Tibial nerve (tissue), 4 donors: ENCODE measurements around the gene DIP2B. TPM values are rescaled to one million over a fixed set of nuclear protein-coding genes. Genes with fewer than 3 reads are reported as not detected.

ENCODE experiments used
- DNase-seq, 2 donors: peaks; one replicate each; pipeline ENCODE4 v3.0.0-alpha.2; 2019; ENCODE audit warnings: low spot score in 2 of 2
- H3K27ac ChIP-seq, 4 donors: fragments of 200-600 bp; sonication (generic) in 3 of 4; one replicate each; pipeline ENCODE4 v1.5.1; 2017 to 2019; ENCODE audit warnings: mild to moderate bottlenecking in 1 of 4
- H3K27me3 ChIP-seq, 2 donors: fragments of 200-600 bp; sonication (generic) in 1 of 2; one replicate each; pipeline versions ENCODE4 v1.5.1 to v1.6.0; 2017 to 2019
- H3K36me3 ChIP-seq, 3 donors: fragments of 200-600 bp; sonication (generic); one replicate each; pipeline ENCODE4 v1.5.1; 2018 to 2019
- H3K4me1 ChIP-seq, 4 donors: fragments of 200-600 bp; sonication (generic) in 3 of 4; one replicate each; pipeline ENCODE4 v1.5.1; 2017 to 2019
- H3K4me3 ChIP-seq, 4 donors: fragments of 200-600 bp; sonication (generic) in 3 of 4; one replicate each; pipeline ENCODE4 v1.5.1; 2017 to 2019; ENCODE audit warnings: mild to moderate bottlenecking in 1 of 4, moderate library complexity in 1 of 4
- H3K9me3 ChIP-seq, 4 donors: fragments of 200-600 bp; sonication (generic) in 3 of 4; one replicate each; pipeline ENCODE4 v1.5.1; 2017 to 2019
- CTCF ChIP-seq, 5 experiments: fragments of 200-600 bp in 3 of 5; fragments of 450-650 bp in 2 of 5; sonication (generic) in 3 of 5; IDR thresholded peaks; one replicate each; pipeline ENCODE4 v1.5.1; 2016 to 2019; ENCODE audit warnings: antibody characterized with exemption in 5 of 5, mild to moderate bottlenecking in 3 of 5, moderate library complexity in 2 of 5
- EP300 ChIP-seq, 2 donors: sonication (generic); formaldehyde crosslinking; IDR thresholded peaks; one replicate each; pipeline ENCODE4 v1.6.1; 2017; ENCODE audit warnings: antibody characterized with exemption in 2 of 2, mild to moderate bottlenecking in 1 of 2
- POLR2A ChIP-seq, 2 donors: fragments of 450-650 bp; IDR thresholded peaks; one replicate each; pipeline ENCODE4 v1.6.1; 2017; ENCODE audit warnings: antibody characterized with exemption in 2 of 2, mild to moderate bottlenecking in 2 of 2, moderate library complexity in 2 of 2
- WGBS, 2 donors: methylation state at CpG; one replicate each; pipeline ENCODE4 v1.1.5; 2018; 5-methylcytosine and 5-hydroxymethylcytosine counted together
- total RNA-seq, 4 donors: library from RNA; depleted of rRNA; stranded (reverse); fragments of >200 nt; gene quantifications; one replicate each; pipeline ENCODE4 v1.1.0, GENCODE V29; 2016

Gene DIP2B
- total RNA-seq, 4 donors from 2014 or later = 38.6 to 59.0 (median 44.8) TPM

DNA sequence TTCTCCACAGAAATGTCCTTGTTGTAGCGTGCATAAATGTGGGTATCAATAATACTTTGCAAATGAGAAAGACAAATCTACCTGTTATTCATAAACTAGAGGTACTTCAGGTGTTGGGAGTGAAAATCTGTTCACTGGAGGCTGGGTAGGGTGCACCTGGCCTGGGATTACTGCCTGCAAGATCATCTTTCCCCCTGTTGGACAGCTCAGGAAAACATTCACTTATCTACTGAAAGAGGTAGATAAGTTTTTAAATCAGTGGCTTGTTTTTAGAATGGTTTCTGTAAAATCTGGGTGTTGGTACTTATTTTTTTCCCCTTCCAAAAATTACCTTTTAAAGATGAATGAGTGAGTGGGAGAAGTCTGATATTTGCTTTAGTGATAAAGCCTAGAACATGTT lies 95.6 kb downstream of the DIP2B start:
- peak overlapping the region in 1 of 4 donors; percentile 33 for H3K27ac ChIP-seq
- H3K27me3 ChIP-seq = no peaks in the 10 kb centered on the region
- 89 to 91% methylated on average over 1 of the region's 1 CpG for WGBS, 2 donors
- no peaks in the 10 kb centered on the region for H3K36me3 ChIP-seq
- H3K4me1 ChIP-seq = peaks cover 0 to 48% (median 20%) of the 10 kb centered on the region in 4 donors
- DNase-seq = no peak
- no peak for TF ChIP-seq CTCF (IDR thresholded peaks at IDR 0.05)
- no peak for TF ChIP-seq EP300 (IDR thresholded peaks at IDR 0.05)
- TF ChIP-seq POLR2A (IDR thresholded peaks at IDR 0.05) = no peak
- H3K9me3 ChIP-seq = no peaks in the 10 kb centered on the region
- no peak overlapping the region for H3K4me3 ChIP-seq

- peak overlapping the region in 1 of 4 donors; percentile 56 for H3K27ac ChIP-seq
- peak; percentile 28 to 50 for DNase-seq
Measured at GRCh38 chr12:50603817-50604639, 99.2 kb downstream of the DIP2B start.

GRCh38 chr12:50604640-50604920 lies 99.8 kb downstream of the DIP2B start:
- Histone ChIP-seq H3K9me3 (no peaks in the 10 kb centered on the region), H3K27me3 (no peaks in the 10 kb centered on the region), H3K4me3 (no peak overlapping the region), H3K36me3 (peaks cover 0 to 5% (median 0%) of the 10 kb centered on the region in 3 donors), H3K4me1 (peaks cover 0 to 38% (median 28%) of the 10 kb centered on the region in 4 donors), H3K27ac (no peak overlapping the region)
- 97 to 100% methylated on average over 1 of the region's 1 CpG for WGBS, 2 donors
- TF ChIP-seq CTCF (IDR thresholded peaks at IDR 0.05) (no peak), POLR2A (IDR thresholded peaks at IDR 0.05) (no peak), EP300 (IDR thresholded peaks at IDR 0.05) (no peak)
- no peak for DNase-seq

More at GRCh38 chr12:50603817-50604639, 99.2 kb downstream of the DIP2B start:
- 44 to 46% methylated on average over 4 of the region's 4 CpGs for WGBS, 2 donors
- TF ChIP-seq POLR2A (IDR thresholded peaks at IDR 0.05) (no peak), EP300 (IDR thresholded peaks at IDR 0.05) (peak in 1 of 2 donors; percentile 34), CTCF (IDR thresholded peaks at IDR 0.05) (no peak)
- Histone ChIP-seq H3K9me3 (no peaks in the 10 kb centered on the region), H3K4me1 (peaks cover 0 to 37% (median 27%) of the 10 kb centered on the region in 4 donors), H3K4me3 (no peak overlapping the region), H3K36me3 (peaks cover 0 to 5% (median 0%) of the 10 kb centered on the region in 3 donors), H3K27me3 (no peaks in the 10 kb centered on the region)

DNA sequence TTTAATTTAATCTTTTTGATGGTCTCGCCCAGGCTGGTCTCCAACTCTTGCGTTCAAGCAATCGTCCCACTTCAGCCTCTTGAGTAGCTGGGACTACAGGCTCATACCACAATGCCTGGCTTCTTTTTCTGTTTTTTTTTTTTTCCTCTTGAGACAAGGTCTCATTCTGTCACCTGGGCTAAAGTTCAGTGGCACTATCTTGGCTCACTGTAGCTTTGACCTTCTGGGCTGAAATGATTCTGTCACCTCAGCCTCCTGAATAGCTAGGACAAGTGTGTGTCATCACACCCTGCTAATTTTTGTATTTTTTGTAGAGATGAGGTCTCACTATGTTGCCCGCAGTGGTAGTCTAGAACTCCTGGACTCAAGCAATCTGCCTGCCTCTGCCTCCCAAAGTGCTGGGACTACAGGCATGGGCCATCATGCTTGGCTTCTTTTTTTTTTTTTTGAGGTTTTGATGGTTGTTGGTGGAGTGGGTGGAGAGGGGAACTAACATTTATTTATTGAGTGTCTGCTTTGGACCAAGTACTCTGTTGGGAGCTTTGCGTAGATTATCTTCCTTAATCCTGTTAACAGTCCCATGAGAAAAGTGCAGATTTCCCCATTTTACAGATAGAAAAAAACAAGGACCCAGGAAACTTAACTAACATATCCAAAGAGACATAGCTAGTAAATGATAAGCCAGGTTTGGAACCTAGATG lies 102.0 kb downstream of the DIP2B start:
- Histone ChIP-seq H3K4me1 (peaks cover 0 to 51% (median 38%) of the 10 kb centered on the region in 4 donors), H3K27ac (no peak overlapping the region), H3K36me3 (peaks cover 0 to 5% (median 0%) of the 10 kb centered on the region in 3 donors), H3K9me3 (no peaks in the 10 kb centered on the region), H3K4me3 (no peak overlapping the region), H3K27me3 (no peaks in the 10 kb centered on the region)
- 80 to 95% methylated on average over 5 of the region's 5 CpGs for WGBS, 2 donors
- TF ChIP-seq CTCF (IDR thresholded peaks at IDR 0.05) = no peak
- no peak for TF ChIP-seq POLR2A (IDR thresholded peaks at IDR 0.05)
- TF ChIP-seq EP300 (IDR thresholded peaks at IDR 0.05) = no peak
- no peak for DNase-seq
